HepG2 (cell line): ENCODE measurements around the gene NEK8. TPM values are rescaled to one million over a fixed set of nuclear protein-coding genes. Genes with fewer than 3 reads are reported as not detected.
A peak's percentile ranks its signal among the peaks of the same experiment; 100 is the strongest.

Experiments used
- FOXP1 ChIP-seq, 2 experiments: fragments of 450-650 bp in 1 of 2; IDR thresholded peaks; 2 replicates each; pipeline ENCODE4 v1.6.1; 2017 to 2018; ENCODE audit warnings: antibody characterized with exemption in 1 of 2
- JARID2 ChIP-seq: sonication (generic); formaldehyde crosslinking; IDR thresholded peaks from 2 replicates; pipeline ENCODE4 v1.8.1; 2023; ENCODE audit warnings: missing genetic modification reagents, inconsistent platforms; ENCODE audit not compliant: insufficient replicate concordance
- KAT8 ChIP-seq: IDR thresholded peaks from 2 replicates; pipeline ENCODE4 v1.6.1; 2016; ENCODE audit warnings: missing genetic modification reagents, missing compliant biosample characterization
- MEIS2 ChIP-seq: sonication (generic); formaldehyde crosslinking; IDR thresholded peaks from 2 replicates; pipeline ENCODE4 v1.9.0; 2021; ENCODE audit warnings: mild to moderate bottlenecking, missing genetic modification reagents
- SIN3A ChIP-seq: IDR thresholded peaks from 2 replicates; pipeline ENCODE4 v1.6.1; 2011; ENCODE audit warnings: low read depth, mild to moderate bottlenecking, control low read depth, low read length, borderline replicate concordance
- SKI ChIP-seq: fragments of 450-650 bp; IDR thresholded peaks from one replicate; pipeline ENCODE4 v1.6.1; 2018; ENCODE audit warnings: mild to moderate bottlenecking; ENCODE audit not compliant: partially characterized antibody
- SMYD3 ChIP-seq: sonication (generic); formaldehyde crosslinking; IDR thresholded peaks from 2 replicates; pipeline ENCODE4 v1.8.1; 2023; ENCODE audit warnings: mild to moderate bottlenecking, missing genetic modification reagents
- SOX5 ChIP-seq: IDR thresholded peaks from 2 replicates; pipeline ENCODE4 v1.6.1; 2016; ENCODE audit warnings: borderline replicate concordance
- THAP11 ChIP-seq: IDR thresholded peaks from 2 replicates; pipeline ENCODE4 v1.6.1; 2016; ENCODE audit warnings: missing biosample characterization, missing genetic modification reagents
- UBTF ChIP-seq: sonication (generic); formaldehyde crosslinking; IDR thresholded peaks from 2 replicates; pipeline ENCODE4 v1.4.0; 2020; ENCODE audit warnings: mild to moderate bottlenecking, missing genetic modification reagents
- ZBTB1 ChIP-seq: sonication (generic); formaldehyde crosslinking; IDR thresholded peaks from 2 replicates; pipeline ENCODE4 v1.4.0; 2020; ENCODE audit warnings: missing genetic modification reagents, borderline replicate concordance
- ZBTB33 ChIP-seq: sonication (generic); formaldehyde crosslinking; IDR thresholded peaks from 2 replicates; pipeline ENCODE4 v1.4.0; 2020; ENCODE audit warnings: missing genetic modification reagents
- ZFP41 ChIP-seq: sonication (generic); formaldehyde crosslinking; IDR thresholded peaks from 2 replicates; pipeline ENCODE4 v1.4.0; 2020; ENCODE audit warnings: mild to moderate bottlenecking, missing genetic modification reagents, borderline replicate concordance
- ZNF205 ChIP-seq: IDR thresholded peaks from 2 replicates; pipeline ENCODE4 v1.6.1; 2018; ENCODE audit warnings: missing biosample characterization, missing genetic modification reagents
- ZNF382 ChIP-seq: sonication (generic); formaldehyde crosslinking; IDR thresholded peaks from 2 replicates; pipeline ENCODE4 v1.5.0; 2020; ENCODE audit warnings: missing genetic modification reagents, mild to moderate bottlenecking, borderline replicate concordance
- ZNF460 ChIP-seq: sonication (generic); formaldehyde crosslinking; IDR thresholded peaks from 2 replicates; pipeline ENCODE4 v1.5.1; 2020; ENCODE audit warnings: missing genetic modification reagents, mild to moderate bottlenecking, borderline replicate concordance
- ZNF605 ChIP-seq: sonication (generic); formaldehyde crosslinking; IDR thresholded peaks from 2 replicates; pipeline ENCODE4 v1.8.0; 2022; ENCODE audit warnings: mild to moderate bottlenecking, missing genetic modification reagents
- ZNF720 ChIP-seq: sonication (generic); formaldehyde crosslinking; IDR thresholded peaks from 2 replicates; pipeline ENCODE4 v1.4.0; 2020; ENCODE audit warnings: missing genetic modification reagents
- polyA plus RNA-seq, 8 experiments: library from polyadenylated mRNA; depleted of rRNA in 3 of 8; stranded (reverse) in 7 of 8; unstranded in 1 of 8; fragments of >200 nt; fragmentation: Illumina TruSeq in 4 of 8; extraction: Trizol in 4 of 8; gene quantifications; 2 replicates each; pipeline versions ENCODE4 v1.2.1 to v1.2.3, GENCODE V29; 2011 to 2016; ENCODE audit warnings: low read depth in 4 of 8, missing spikeins in 1 of 8, mixed read lengths in 1 of 8; ENCODE audit not compliant: insufficient read depth in 1 of 8
- total RNA-seq, 5 experiments: library from RNA; depleted of rRNA; stranded (reverse); fragments of >200 nt; fragmentation: Illumina TruSeq; extraction: Trizol; gene quantifications; 2 replicates each; pipeline ENCODE4 v1.2.3, GENCODE V29; 2016; ENCODE audit warnings: low read depth in 1 of 5
- TF ChIP-seq, protein P1 (sequence below): IDR thresholded peaks from 2 replicates; pipeline ENCODE4 v1.6.1; 2016; ENCODE audit warnings: low read depth, missing genetic modification reagents, missing compliant biosample characterization
- TF ChIP-seq, protein P2 (sequence below): sonication (generic); formaldehyde crosslinking; IDR thresholded peaks from 2 replicates; pipeline ENCODE4 v1.8.1; 2023; ENCODE audit warnings: mild to moderate bottlenecking, missing genetic modification reagents, borderline replicate concordance

The NEK8 gene
- total and polyA plus RNA-seq, 2 of the 13 experiments (the other 11 are each of a cell fraction or from before 2014, with no cell fraction given) = 5.8 to 13.5 TPM

- TF ChIP-seq, protein P1, sequence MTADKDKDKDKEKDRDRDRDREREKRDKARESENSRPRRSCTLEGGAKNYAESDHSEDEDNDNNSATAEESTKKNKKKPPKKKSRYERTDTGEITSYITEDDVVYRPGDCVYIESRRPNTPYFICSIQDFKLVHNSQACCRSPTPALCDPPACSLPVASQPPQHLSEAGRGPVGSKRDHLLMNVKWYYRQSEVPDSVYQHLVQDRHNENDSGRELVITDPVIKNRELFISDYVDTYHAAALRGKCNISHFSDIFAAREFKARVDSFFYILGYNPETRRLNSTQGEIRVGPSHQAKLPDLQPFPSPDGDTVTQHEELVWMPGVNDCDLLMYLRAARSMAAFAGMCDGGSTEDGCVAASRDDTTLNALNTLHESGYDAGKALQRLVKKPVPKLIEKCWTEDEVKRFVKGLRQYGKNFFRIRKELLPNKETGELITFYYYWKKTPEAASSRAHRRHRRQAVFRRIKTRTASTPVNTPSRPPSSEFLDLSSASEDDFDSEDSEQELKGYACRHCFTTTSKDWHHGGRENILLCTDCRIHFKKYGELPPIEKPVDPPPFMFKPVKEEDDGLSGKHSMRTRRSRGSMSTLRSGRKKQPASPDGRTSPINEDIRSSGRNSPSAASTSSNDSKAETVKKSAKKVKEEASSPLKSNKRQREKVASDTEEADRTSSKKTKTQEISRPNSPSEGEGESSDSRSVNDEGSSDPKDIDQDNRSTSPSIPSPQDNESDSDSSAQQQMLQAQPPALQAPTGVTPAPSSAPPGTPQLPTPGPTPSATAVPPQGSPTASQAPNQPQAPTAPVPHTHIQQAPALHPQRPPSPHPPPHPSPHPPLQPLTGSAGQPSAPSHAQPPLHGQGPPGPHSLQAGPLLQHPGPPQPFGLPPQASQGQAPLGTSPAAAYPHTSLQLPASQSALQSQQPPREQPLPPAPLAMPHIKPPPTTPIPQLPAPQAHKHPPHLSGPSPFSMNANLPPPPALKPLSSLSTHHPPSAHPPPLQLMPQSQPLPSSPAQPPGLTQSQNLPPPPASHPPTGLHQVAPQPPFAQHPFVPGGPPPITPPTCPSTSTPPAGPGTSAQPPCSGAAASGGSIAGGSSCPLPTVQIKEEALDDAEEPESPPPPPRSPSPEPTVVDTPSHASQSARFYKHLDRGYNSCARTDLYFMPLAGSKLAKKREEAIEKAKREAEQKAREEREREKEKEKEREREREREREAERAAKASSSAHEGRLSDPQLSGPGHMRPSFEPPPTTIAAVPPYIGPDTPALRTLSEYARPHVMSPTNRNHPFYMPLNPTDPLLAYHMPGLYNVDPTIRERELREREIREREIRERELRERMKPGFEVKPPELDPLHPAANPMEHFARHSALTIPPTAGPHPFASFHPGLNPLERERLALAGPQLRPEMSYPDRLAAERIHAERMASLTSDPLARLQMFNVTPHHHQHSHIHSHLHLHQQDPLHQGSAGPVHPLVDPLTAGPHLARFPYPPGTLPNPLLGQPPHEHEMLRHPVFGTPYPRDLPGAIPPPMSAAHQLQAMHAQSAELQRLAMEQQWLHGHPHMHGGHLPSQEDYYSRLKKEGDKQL = no peak
- TF ChIP-seq FOXP1 (IDR thresholded peaks at IDR 0.05) (no peak), FOXP1 (CRISPR knock-in tag; IDR thresholded peaks at IDR 0.05) (peak; percentile 27; the same call in 1 of the 2 replicates), MEIS2 (CRISPR knock-in tag) (no peak), ZFP41 (CRISPR knock-in tag) (no peak), SKI (no peak), UBTF (CRISPR knock-in tag) (peak; percentile 86), SMYD3 (CRISPR knock-in tag) (no peak), SOX5 (CRISPR knock-in tag) (peak; percentile 79; the same call in 1 of the 2 replicates), ZBTB1 (CRISPR knock-in tag) (no peak), JARID2 (no peak), KAT8 (CRISPR knock-in tag) (no peak; the same call in 1 of the 2 replicates), THAP11 (peak; percentile 54; the same call in 1 of the 2 replicates), ZNF460 (CRISPR knock-in tag) (no peak), ZNF205 (CRISPR knock-in tag) (0 out of 2 replicates have a peak, but pooled peaks have one; percentile 14), ZNF720 (CRISPR knock-in tag) (no peak), ZNF382 (CRISPR knock-in tag) (no peak), SIN3A (0 out of 2 replicates have a peak, but pooled peaks have one; percentile 74), ZNF605 (CRISPR knock-in tag) (no peak), ZBTB33 (CRISPR knock-in tag) (no peak)
- TF ChIP-seq, protein P2, sequence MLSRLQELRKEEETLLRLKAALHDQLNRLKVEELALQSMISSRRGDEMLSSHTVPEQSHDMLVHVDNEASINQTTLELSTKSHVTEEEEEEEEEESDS (CRISPR knock-in tag) = no peak
Measured at GRCh38 chr17:28744972-28745785, 16.6 kb downstream of the NEK8 start (continued).
